K562 (cell line): ENCODE measurements around the gene AP2S1. TPM values are rescaled to one million over a fixed set of nuclear protein-coding genes. Genes with fewer than 3 reads are reported as not detected.

Experiments used
- ARID3B ChIP-seq: fragments of 250-450 bp; sonication (Bioruptor Pico); IDR thresholded peaks from 2 replicates; pipeline ENCODE4 v1.4.0; 2020; ENCODE audit warnings: borderline replicate concordance
- CBX8 ChIP-seq: fragments of 200-600 bp; sonication (generic); IDR thresholded peaks from 2 replicates; pipeline ENCODE4 v1.6.1; 2012; ENCODE audit warnings: borderline replicate concordance, mixed run types, low read depth, mild to moderate bottlenecking, moderate library complexity, mixed read lengths, low read length, control low read depth, inconsistent platforms; ENCODE audit not compliant: poor library complexity, severe bottlenecking; ENCODE audit errors: extremely low read depth
- E2F4 ChIP-seq: sonication (generic); formaldehyde crosslinking; IDR thresholded peaks from 2 replicates; pipeline ENCODE4 v1.8.0; 2022; ENCODE audit warnings: mild to moderate bottlenecking, low read depth, missing genetic modification reagents
- HDAC1 ChIP-seq, 2 experiments: fragments of 450-650 bp; IDR thresholded peaks; 2 replicates each; pipeline ENCODE4 v1.6.1; 2016 to 2017; ENCODE audit warnings: inconsistent platforms in 1 of 2, mild to moderate bottlenecking in 1 of 2, moderate library complexity in 1 of 2
- KLF13 ChIP-seq: fragments of 450-650 bp; IDR thresholded peaks from 2 replicates; pipeline ENCODE4 v1.6.1; 2016; ENCODE audit warnings: missing genetic modification characterization, low read depth, mild to moderate bottlenecking, missing compliant biosample characterization, moderate library complexity, borderline replicate concordance
- TCFL5 ChIP-seq: fragments of 250-450 bp; sonication (Bioruptor Pico); conservative IDR thresholded peaks from 2 replicates; pipeline ENCODE4 v1.6.1; 2021; ENCODE audit warnings: mild to moderate bottlenecking, moderate library complexity, matching md5 sums
- WHSC1 ChIP-seq: IDR thresholded peaks from one replicate; pipeline ENCODE4 v1.6.1; 2012; ENCODE audit warnings: low read length, control low read depth, inconsistent platforms
- ZNF395 ChIP-seq: fragments of 200-800 bp; sonication (Bioruptor generic); IDR thresholded peaks from 2 replicates; pipeline ENCODE4 v1.6.1; 2017; ENCODE audit warnings: missing genetic modification characterization, missing compliant biosample characterization
- ZNF766 ChIP-seq: fragments of 200-800 bp; sonication (Bioruptor generic); conservative IDR thresholded peaks from 2 replicates; pipeline ENCODE4 v1.6.1; 2016; ENCODE audit warnings: missing genetic modification characterization, missing compliant biosample characterization
- polyA plus RNA-seq, 8 experiments: library from polyadenylated mRNA; depleted of rRNA in 4 of 8; stranded (reverse) in 5 of 8; unstranded in 3 of 8; fragments of >200 nt; fragmentation: Nextera tagmentation in 2 of 8; fragmentation: Illumina TruSeq in 1 of 8; extraction: Ambion mirVana in 2 of 8; extraction: Trizol in 1 of 8; gene quantifications; 2 replicates each; pipeline versions ENCODE4 v1.2.1 to v1.2.3, GENCODE V29; 2011 to 2014; ENCODE audit warnings: inconsistent platforms in 1 of 8, missing spikeins in 1 of 8
- total RNA-seq, 7 experiments: library from RNA; depleted of rRNA in 6 of 7; stranded (reverse); fragments of >200 nt in 6 of 7; fragmentation: Illumina TruSeq in 2 of 7; extraction: Trizol in 2 of 7; gene quantifications; 2 replicates each; pipeline versions ENCODE4 v1.2.1 to v1.2.3, GENCODE V29; 2011 to 2021; ENCODE audit warnings: low replicate concordance in 1 of 7
- TF ChIP-seq, protein P1 (sequence below): fragments of 250-450 bp; sonication (Bioruptor Pico); IDR thresholded peaks from 2 replicates; pipeline ENCODE4 v1.4.0; 2020; ENCODE audit warnings: mild to moderate bottlenecking, moderate library complexity, borderline replicate concordance

AP2S1 gene
- total and polyA plus RNA-seq, 9 of the 15 experiments (the other 6 are each of a cell fraction or from before 2014, with no cell fraction given) = 32.4 to 294 (median 136) TPM

DNA sequence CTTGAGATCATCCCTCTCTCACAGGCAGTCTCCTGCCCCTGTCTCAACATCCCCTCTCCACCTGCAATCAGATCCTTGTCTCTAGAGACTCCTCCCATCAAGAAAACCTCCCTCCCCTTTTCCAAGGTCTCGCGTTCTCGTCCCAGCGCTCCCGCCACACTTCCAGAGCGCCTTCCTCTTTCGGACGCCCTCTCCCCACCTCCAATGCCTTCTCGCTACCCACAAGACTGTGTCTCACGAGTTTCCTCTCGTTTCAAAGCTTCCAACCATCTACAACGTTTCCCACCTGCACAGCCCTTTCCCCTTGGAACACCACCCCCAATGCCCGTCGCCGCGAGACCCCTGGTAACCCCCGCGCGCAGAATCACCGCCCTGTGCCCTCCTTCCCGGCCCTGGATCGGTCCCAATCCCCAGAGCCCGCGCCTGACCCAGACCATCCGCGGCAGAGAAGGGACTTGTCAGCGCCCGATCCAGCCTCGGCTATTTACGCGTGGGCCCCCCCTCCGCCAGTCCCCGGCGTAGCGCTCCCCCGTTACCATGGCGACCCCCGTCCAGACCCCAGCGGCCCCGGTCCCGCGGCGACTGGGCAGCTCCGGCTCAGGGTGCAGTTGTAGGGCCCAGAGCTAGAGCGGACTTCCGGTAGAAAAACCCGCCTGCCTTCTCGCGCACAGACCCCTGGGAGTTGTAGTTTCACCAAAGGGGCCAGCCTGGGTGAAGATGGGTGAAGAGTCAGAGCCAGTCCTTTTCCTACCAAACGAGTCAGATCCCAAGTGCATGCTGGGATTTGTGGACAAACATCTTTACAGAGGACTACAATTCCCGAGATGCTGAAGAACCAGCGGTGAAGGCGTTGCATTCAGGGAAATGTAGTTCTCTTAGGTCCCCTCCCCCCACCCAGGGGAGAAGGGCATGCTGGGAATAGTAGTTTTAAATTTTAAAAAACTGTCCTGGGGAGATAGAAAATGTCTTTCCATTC lies at the start of gene AP2S1 (continued):
- TF ChIP-seq, protein P1, sequence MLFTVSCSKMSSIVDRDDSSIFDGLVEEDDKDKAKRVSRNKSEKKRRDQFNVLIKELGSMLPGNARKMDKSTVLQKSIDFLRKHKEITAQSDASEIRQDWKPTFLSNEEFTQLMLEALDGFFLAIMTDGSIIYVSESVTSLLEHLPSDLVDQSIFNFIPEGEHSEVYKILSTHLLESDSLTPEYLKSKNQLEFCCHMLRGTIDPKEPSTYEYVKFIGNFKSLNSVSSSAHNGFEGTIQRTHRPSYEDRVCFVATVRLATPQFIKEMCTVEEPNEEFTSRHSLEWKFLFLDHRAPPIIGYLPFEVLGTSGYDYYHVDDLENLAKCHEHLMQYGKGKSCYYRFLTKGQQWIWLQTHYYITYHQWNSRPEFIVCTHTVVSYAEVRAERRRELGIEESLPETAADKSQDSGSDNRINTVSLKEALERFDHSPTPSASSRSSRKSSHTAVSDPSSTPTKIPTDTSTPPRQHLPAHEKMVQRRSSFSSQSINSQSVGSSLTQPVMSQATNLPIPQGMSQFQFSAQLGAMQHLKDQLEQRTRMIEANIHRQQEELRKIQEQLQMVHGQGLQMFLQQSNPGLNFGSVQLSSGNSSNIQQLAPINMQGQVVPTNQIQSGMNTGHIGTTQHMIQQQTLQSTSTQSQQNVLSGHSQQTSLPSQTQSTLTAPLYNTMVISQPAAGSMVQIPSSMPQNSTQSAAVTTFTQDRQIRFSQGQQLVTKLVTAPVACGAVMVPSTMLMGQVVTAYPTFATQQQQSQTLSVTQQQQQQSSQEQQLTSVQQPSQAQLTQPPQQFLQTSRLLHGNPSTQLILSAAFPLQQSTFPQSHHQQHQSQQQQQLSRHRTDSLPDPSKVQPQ (CRISPR knock-in tag) = no peak
- TF ChIP-seq ARID3B (CRISPR knock-in tag) (no peak), HDAC1 (IDR thresholded peaks at IDR 0.05) (peak in 1 of 2 experiments; percentile 84; a peak in 2 of 4 replicates), KLF13 (peak; percentile 59; the same call in 1 of the 2 replicates), E2F4 (CRISPR knock-in tag) (no peak), ZNF395 (CRISPR knock-in tag) (peak; percentile 99), TCFL5 (CRISPR knock-in tag) (no peak), ZNF766 (CRISPR knock-in tag) (peak; percentile 99), CBX8 (no peak), WHSC1 (no peak)
